Left renal pelvis (tissue), 4 donors: ENCODE measurements around the gene TFG. TPM values are rescaled to one million over a fixed set of nuclear protein-coding genes. Genes with fewer than 3 reads are reported as not detected.

Experiments used
- DNase-seq, 4 donors: peaks; one replicate each; pipeline ENCODE4 v3.0.0-alpha.2; 2013; ENCODE audit warnings: low read depth in 4 of 4, low spot score in 3 of 4
- polyA plus RNA-seq, 4 donors: library from polyadenylated mRNA; unstranded; fragments of 120-200 nt; gene quantifications; one replicate each; pipeline ENCODE4 v1.2.1, GENCODE V29; 2013; ENCODE audit not compliant: insufficient read length in 4 of 4

TFG gene
- polyA plus RNA-seq, 4 donors: 118 to 161 (median 145) TPM

- DNase-seq: no peak
These were observed 74.3 kb downstream of the TFG start for GRCh38 chr3:100783619-100784018.

DNA sequence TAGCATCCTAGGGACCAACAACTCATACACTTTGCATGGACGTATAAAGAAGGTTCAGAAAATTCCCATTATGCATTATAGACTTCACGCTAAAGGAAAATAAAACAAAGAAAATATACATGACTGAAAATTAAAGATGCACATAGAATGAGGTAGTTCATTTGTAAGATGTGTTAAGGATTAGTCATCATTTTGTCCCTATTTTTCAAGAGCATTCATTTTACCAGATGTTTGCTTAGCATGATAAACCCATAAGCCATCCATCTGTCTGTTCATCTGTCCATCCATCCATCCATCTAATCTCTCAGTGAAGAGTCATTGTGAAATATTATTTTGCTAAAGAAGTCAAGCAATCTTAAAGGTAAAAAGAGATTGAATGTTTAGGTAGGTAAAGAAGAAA lies 80.3 kb downstream of the TFG start:
- no peak for DNase-seq

GRCh38 chr3:100796556-100796955 lies 87.3 kb downstream of the TFG start:
- DNase-seq: no peak

- no peak for DNase-seq
These were observed 88.7 kb downstream of the TFG start for GRCh38 chr3:100798012-100798411.

Other genes with a start within 250 kb of the TFG start
- gene TMEM45A, start 216.9 kb upstream of the TFG start, polyA plus RNA-seq: 10 to 100 TPM; 19.9 to 44.0 (median 27.7) TPM
- under 1 TPM in 2 of 4 donors, not detected in 2; 0.17 to 0.20 TPM for gene ADGRG7, start 99.9 kb upstream of the TFG start, polyA plus RNA-seq